GM12874 (cell line): ENCODE measurements around the gene SPCS2.
A peak's percentile ranks its signal among the peaks of the same experiment; 100 is the strongest.

Source experiments
- TF ChIP-seq, protein P1 (sequence below): IDR thresholded peaks from 2 replicates; pipeline ENCODE4 v1.5.1; 2011; ENCODE audit warnings: low read depth, mild to moderate bottlenecking, control low read depth, low read length, moderate library complexity; ENCODE audit not compliant: insufficient read depth

Gene SPCS2

DNA sequence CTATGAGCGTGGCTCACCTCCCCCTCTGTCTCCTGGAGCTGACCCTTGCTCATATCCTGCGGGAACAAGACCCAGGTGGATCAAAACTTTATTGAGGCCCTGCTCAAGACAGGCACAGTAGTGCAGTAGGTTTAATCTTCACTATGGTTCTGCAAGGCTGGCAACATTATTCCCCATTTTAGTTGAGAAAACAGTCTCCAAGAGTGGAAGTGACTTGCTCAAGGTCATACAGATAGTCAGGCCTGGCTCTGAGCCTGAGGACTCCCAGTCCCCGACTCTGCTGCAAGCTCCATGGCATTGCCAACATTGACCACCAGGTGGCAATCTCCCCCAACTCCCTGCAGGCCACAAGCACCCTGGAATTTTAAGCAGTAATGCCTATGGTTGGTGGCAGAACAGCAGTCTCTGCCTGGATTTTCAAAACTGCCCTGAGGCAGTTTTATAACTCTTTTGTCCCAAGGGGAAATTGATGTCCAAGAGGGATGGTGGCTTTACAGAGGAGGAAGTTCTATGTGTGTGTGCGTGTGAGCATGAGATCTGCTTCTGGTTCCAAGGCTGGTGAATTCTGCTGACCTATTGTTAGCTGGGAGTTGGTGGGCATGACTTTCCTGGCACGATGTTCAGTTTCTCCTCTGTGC, 73.8 kb downstream of the SPCS2 start:
- TF ChIP-seq, protein P1, sequence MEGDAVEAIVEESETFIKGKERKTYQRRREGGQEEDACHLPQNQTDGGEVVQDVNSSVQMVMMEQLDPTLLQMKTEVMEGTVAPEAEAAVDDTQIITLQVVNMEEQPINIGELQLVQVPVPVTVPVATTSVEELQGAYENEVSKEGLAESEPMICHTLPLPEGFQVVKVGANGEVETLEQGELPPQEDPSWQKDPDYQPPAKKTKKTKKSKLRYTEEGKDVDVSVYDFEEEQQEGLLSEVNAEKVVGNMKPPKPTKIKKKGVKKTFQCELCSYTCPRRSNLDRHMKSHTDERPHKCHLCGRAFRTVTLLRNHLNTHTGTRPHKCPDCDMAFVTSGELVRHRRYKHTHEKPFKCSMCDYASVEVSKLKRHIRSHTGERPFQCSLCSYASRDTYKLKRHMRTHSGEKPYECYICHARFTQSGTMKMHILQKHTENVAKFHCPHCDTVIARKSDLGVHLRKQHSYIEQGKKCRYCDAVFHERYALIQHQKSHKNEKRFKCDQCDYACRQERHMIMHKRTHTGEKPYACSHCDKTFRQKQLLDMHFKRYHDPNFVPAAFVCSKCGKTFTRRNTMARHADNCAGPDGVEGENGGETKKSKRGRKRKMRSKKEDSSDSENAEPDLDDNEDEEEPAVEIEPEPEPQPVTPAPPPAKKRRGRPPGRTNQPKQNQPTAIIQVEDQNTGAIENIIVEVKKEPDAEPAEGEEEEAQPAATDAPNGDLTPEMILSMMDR: peak; percentile 94

DNA sequence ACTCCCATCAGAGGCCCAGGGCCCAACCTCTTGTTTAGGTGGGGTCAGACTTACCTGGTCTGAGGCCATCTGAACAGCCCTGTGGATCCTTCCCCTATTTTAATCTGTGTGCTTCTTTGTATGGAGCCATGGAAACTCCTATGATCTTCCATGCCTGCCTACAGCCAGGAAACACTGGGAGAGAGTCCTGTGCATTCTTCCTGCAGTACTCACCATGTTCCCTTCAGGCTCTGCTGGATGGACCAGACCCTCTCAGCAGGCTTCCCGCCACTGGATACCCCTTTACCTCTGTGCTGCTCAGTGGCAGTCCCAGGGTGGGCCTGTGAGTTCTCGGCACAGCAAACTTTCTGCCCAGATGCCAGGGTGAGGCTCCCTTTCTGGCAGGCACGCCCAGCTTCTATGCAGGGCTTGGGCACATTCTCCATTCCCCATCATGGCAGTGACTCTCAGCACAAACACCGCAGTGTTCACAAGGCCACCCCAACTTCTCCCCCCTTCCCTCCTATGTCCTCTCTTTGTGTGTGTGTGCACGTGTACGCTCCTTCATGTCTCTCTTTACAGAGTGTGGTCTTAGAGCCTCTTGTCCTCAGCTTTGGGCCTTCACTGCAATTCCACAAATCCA, 74.5 kb downstream of the SPCS2 start:
- TF ChIP-seq, protein P1: no peak

DNA sequence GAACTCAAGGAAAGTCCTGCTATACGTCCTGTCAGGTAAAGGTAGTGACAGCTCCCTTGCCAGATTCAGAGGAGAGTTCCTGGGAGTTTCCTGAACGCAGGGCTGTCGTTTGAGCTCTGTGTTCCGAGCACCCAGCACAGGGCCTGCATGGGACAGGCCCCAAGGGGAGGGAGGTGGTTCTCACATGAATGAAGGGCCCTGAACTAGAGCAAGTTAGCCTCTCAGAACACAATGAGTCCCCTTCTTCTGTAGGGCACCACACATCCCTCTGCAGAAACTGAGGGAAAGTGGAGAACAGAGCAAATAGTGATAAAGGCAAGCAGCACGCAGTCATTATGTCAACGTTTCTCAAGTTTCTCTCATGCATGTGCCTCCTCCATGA, 75.0 kb downstream of the SPCS2 start:
- TF ChIP-seq, protein P1: no peak

DNA sequence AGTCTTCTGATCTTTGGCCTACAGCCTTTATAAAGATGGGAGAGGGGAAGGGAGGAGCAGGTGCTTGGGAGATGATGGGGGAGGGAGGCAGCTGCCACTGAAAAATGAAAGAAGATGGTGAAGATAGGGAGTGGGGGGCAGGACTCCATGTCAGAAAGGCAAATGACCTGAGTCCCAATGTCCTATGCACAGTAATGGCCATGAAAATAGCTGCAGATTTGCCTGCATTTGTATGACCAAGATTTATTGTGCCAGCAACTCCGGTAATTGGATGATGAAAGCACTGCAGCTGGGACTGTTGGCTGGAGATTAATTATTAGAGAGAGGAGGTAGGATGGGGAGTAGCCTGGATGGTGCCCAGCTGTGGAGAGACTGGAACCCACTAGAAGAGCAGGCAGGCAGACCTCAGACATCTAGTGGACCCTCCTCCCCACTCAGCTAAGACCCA, 75.7 kb downstream of the SPCS2 start:
- TF ChIP-seq, protein P1: no peak

DNA sequence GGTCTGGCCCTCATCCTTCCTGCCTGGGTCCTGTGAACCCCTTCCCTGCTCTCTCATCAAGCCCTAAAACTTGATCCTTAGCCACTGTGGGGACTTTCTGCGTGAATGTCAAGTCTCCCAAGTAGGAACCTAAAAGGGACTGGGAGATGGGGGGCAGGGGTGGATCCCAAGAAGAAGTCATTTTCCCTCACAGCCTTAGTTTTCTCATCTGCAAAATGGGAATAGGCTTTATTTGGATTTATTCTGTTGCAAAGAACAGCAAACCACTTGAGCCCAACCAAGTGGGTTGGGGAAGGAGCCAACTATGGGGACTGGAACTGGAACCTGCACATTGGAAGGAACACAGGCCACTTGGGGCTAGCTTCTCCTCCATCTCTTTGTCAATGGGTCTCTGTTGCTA, 76.5 kb downstream of the SPCS2 start:
- TF ChIP-seq, protein P1: no peak

DNA sequence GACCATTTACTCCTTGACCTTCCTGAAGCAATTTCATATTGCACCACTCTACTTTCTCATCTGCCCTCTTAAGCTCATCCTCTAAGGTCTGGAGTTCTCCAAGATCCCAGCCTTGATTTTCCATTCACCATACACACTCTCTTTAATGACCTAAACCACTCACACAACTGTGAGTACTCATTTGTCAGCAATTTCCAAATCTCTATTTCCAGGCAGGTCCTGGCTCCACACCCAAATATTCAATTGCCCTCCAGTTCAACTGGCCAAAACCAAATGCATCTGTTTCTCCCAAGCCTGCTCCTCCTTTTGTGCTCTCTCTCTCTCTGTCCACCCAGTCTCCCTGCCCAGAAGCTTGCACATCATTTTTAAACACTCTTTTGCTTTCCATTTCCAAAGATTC, 79.3 kb downstream of the SPCS2 start:
- TF ChIP-seq, protein P1: no peak
